Karpas-422 (cell line): ENCODE measurements around the gene IRF5. TPM values are rescaled to one million over a fixed set of nuclear protein-coding genes. Genes with fewer than 3 reads are reported as not detected.

Experiments
- DNase-seq: peaks from one replicate; pipeline ENCODE4 v3.0.0-alpha.2; 2015
- H2AFZ ChIP-seq: fragments of 200-600 bp; sonication (generic); 2 replicates; pipeline ENCODE4 v1.6.1; 2014; ENCODE audit warnings: antibody characterized with exemption, low read length, mixed read lengths
- H3K27ac ChIP-seq: fragments of 200-600 bp; sonication (generic); 2 replicates; pipeline ENCODE4 v1.5.1; 2014; ENCODE audit warnings: mild to moderate bottlenecking, low read length, moderate library complexity
- H3K27me3 ChIP-seq: fragments of 200-600 bp; sonication (generic); 2 replicates; pipeline ENCODE4 v1.6.1; 2014; ENCODE audit warnings: low read length, mixed read lengths
- H3K36me3 ChIP-seq: fragments of 200-600 bp; sonication (generic); 2 replicates; pipeline ENCODE4 v1.6.1; 2014; ENCODE audit warnings: low read length, mixed read lengths; ENCODE audit not compliant: insufficient read depth
- H3K4me1 ChIP-seq: fragments of 200-600 bp; sonication (generic); 2 replicates; pipeline ENCODE4 v1.6.1; 2014; ENCODE audit warnings: mild to moderate bottlenecking, low read length, mixed read lengths
- H3K4me2 ChIP-seq: fragments of 200-600 bp; sonication (generic); 2 replicates; pipeline ENCODE4 v1.6.1; 2014; ENCODE audit warnings: low read length, low read depth, mild to moderate bottlenecking; ENCODE audit not compliant: poor library complexity, severe bottlenecking
- H3K4me3 ChIP-seq: fragments of 200-600 bp; sonication (generic); 2 replicates; pipeline ENCODE4 v1.5.1; 2014; ENCODE audit warnings: mild to moderate bottlenecking, antibody characterized with exemption, low read length, mixed read lengths
- H3K79me2 ChIP-seq: fragments of 200-600 bp; sonication (generic); 2 replicates; pipeline ENCODE4 v1.6.1; 2014; ENCODE audit warnings: mild to moderate bottlenecking, low read length, mixed read lengths
- H3K9ac ChIP-seq: fragments of 200-600 bp; sonication (generic); 2 replicates; pipeline ENCODE4 v1.6.0; 2014; ENCODE audit warnings: low read length
- H3K9me2 ChIP-seq: fragments of 200-600 bp; sonication (generic), shearing (Covaris generic); replicated peaks from 2 replicates; pipeline ENCODE4 v1.6.0; 2014; ENCODE audit warnings: mild to moderate bottlenecking, low read length, moderate library complexity; ENCODE audit not compliant: insufficient read depth
- H3K9me3 ChIP-seq: fragments of 300-700, 200-600 bp; sonication (generic); 2 replicates; pipeline ENCODE4 v1.6.1; 2014; ENCODE audit warnings: low read length, mixed read lengths
- H4K20me1 ChIP-seq: fragments of 200-600 bp; sonication (generic); 2 replicates; pipeline ENCODE4 v1.6.1; 2014; ENCODE audit warnings: mild to moderate bottlenecking, antibody characterized with exemption, low read length, low read depth; ENCODE audit not compliant: insufficient read depth
- small RNA-seq: library from RNA; depleted of rRNA; stranded (forward); fragments of <200 nt; gene quantifications from one replicate; pipeline ENCODE3, GENCODE V24; 2014
- total RNA-seq: library from RNA; depleted of rRNA; stranded (reverse); fragments of >200 nt; shearing (Covaris generic); gene quantifications from 2 replicates; pipeline ENCODE4 v1.2.3, GENCODE V29; 2014; ENCODE audit warnings: low replicate concordance; rRNA removed

The IRF5 gene
- total RNA-seq, 1 experiment from 2014 or later, result 7.8 TPM

DNA sequence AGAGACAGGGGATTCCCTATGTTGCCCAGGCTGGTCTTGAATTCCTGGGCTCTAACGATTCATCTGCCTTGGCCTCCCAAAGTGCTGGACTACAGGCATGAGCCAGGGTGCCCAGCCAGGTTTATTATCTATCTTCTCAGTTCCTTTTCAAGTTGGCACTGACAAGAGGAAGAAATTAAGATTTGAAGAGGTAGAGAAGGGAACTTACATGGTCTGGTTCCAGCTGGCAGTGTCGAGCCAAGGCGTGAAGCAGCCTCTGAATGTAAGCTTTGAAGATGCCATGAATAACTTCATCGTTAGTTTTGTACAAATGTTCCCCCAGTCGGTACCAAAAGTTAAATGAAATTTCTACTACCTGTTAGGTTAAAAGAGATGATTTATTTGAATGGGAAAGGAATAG lies 59.5 kb downstream of the IRF5 start:
- no peak overlapping the region for H2AFZ ChIP-seq
- no peaks in the 10 kb centered on the region for H4K20me1 ChIP-seq
- no peak overlapping the region for H3K4me3 ChIP-seq
- no peak overlapping the region for H3K27ac ChIP-seq
- no peak overlapping the region for H3K4me2 ChIP-seq
- H3K9me3 ChIP-seq, result no peaks in the 10 kb centered on the region
- no peaks in the 10 kb centered on the region for H3K27me3 ChIP-seq
- peaks cover 12% of the 10 kb centered on the region; the same call in 1 of the 2 replicates for H3K79me2 ChIP-seq
- no peak for DNase-seq
- H3K9me2 ChIP-seq, result no peaks in the 10 kb centered on the region
- no peaks in the 10 kb centered on the region for H3K4me1 ChIP-seq
- H3K9ac ChIP-seq, result no peak overlapping the region
- peaks cover 38% of the 10 kb centered on the region; the same call in 1 of the 2 replicates for H3K36me3 ChIP-seq

Small RNA genes lying within 50 kb of the gene (small RNA-seq; reads per million reads assigned to genes)
- gene RN7SL306P, result 0.24 reads per million

Other genes with a start within 250 kb of the IRF5 start
- gene CALU, start 198.6 kb upstream of the IRF5 start, total RNA-seq, result 33.3 and 42.1 TPM in 2 replicates
- not detected in 2 replicates for gene OPN1SW, start 162.1 kb upstream of the IRF5 start, total RNA-seq
- 25.9 and 32.5 TPM in 2 replicates for gene CCDC136, start 146.0 kb upstream of the IRF5 start, total RNA-seq
- not detected in 2 replicates for gene FLNC, start 107.5 kb upstream of the IRF5 start, total RNA-seq
- 184 and 208 TPM in 2 replicates for gene ATP6V1F, start 75.1 kb upstream of the IRF5 start, total RNA-seq
- 1.6 and 11.7 TPM in 2 replicates for gene KCP, start 27.2 kb upstream of the IRF5 start, total RNA-seq
- 54.0 and 57.0 TPM in 2 replicates for gene TNPO3, start 117.2 kb downstream of the IRF5 start, total RNA-seq
- 11.1 and 21.8 TPM in 2 replicates for gene TSPAN33, start 206.8 kb downstream of the IRF5 start, total RNA-seq